Measurements from ENCODE around the gene THBS1.

GRCh38 chr15:39578851-39579486, 1.9 kb upstream of the THBS1 start:
- TF ChIP-seq, protein P1, sequence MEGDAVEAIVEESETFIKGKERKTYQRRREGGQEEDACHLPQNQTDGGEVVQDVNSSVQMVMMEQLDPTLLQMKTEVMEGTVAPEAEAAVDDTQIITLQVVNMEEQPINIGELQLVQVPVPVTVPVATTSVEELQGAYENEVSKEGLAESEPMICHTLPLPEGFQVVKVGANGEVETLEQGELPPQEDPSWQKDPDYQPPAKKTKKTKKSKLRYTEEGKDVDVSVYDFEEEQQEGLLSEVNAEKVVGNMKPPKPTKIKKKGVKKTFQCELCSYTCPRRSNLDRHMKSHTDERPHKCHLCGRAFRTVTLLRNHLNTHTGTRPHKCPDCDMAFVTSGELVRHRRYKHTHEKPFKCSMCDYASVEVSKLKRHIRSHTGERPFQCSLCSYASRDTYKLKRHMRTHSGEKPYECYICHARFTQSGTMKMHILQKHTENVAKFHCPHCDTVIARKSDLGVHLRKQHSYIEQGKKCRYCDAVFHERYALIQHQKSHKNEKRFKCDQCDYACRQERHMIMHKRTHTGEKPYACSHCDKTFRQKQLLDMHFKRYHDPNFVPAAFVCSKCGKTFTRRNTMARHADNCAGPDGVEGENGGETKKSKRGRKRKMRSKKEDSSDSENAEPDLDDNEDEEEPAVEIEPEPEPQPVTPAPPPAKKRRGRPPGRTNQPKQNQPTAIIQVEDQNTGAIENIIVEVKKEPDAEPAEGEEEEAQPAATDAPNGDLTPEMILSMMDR (IDR thresholded peaks at IDR 0.05), result no peak
- no peak for TF ChIP-seq POLR2A (IDR thresholded peaks at IDR 0.05)
